Neural progenitor cell (in vitro differentiated cells): ENCODE measurements around the gene DOK5. TPM values are rescaled to one million over a fixed set of nuclear protein-coding genes. Genes with fewer than 3 reads are reported as not detected.

Experiments
- DNase-seq: peaks from one replicate; pipeline ENCODE4 v3.0.0-alpha.2; 2016; ENCODE audit warnings: low spot score
- H2AFZ ChIP-seq: fragments of 200-600 bp; sonication (generic); replicated peaks from 2 replicates; pipeline ENCODE4 v1.6.1; 2016; ENCODE audit warnings: antibody characterized with exemption
- H3F3A ChIP-seq: fragments of 200-600 bp; sonication (generic); 2 replicates; pipeline ENCODE4 v1.6.1; 2016; ENCODE audit warnings: antibody characterized with exemption, low read depth
- H3K27ac ChIP-seq: fragments of 200-600 bp; sonication (generic); 2 replicates; pipeline ENCODE4 v1.5.1; 2016; ENCODE audit warnings: mild to moderate bottlenecking
- H3K27me3 ChIP-seq: fragments of 200-600 bp; sonication (generic); 2 replicates; pipeline ENCODE4 v1.6.1; 2016; ENCODE audit warnings: mild to moderate bottlenecking, moderate library complexity
- H3K36me3 ChIP-seq: fragments of 200-600 bp; sonication (generic); 2 replicates; pipeline ENCODE4 v1.5.1; 2016
- H3K4me1 ChIP-seq: fragments of 200-600 bp; sonication (generic); 2 replicates; pipeline ENCODE4 v1.6.1; 2016; ENCODE audit warnings: mixed run types
- H3K4me2 ChIP-seq: fragments of 200-600 bp; sonication (generic); 2 replicates; pipeline ENCODE4 v1.6.1; 2016
- H3K4me3 ChIP-seq: fragments of 200-600 bp; sonication (generic); 2 replicates; pipeline ENCODE4 v1.5.1; 2016
- H3K79me2 ChIP-seq: fragments of 200-600 bp; sonication (generic); 2 replicates; pipeline ENCODE4 v1.6.1; 2016; ENCODE audit warnings: low read depth
- H3K9ac ChIP-seq: fragments of 200-600 bp; sonication (generic); 2 replicates; pipeline ENCODE4 v1.6.1; 2016
- H3K9me3 ChIP-seq: fragments of 200-600 bp; sonication (generic); 2 replicates; pipeline ENCODE4 v1.5.1; 2016; ENCODE audit warnings: low read depth
- H4K20me1 ChIP-seq: fragments of 200-600 bp; sonication (generic); 2 replicates; pipeline ENCODE4 v1.6.1; 2016; ENCODE audit warnings: low read depth
- H3K27ac Mint-ChIP-seq: 3 replicates; pipeline ENCODE4 v1.8.0; 2021; ENCODE audit warnings: mixed read lengths
- H3K27me3 Mint-ChIP-seq: 2 replicates; pipeline ENCODE4 v1.8.0; 2022; ENCODE audit warnings: low read depth, mild to moderate bottlenecking, inconsistent platforms, moderate library complexity, mixed read lengths; ENCODE audit not compliant: insufficient read depth
- H3K36me3 Mint-ChIP-seq: 3 replicates; pipeline ENCODE4 v1.8.0; 2021; ENCODE audit warnings: mixed read lengths
- H3K4me1 Mint-ChIP-seq: 3 replicates; pipeline ENCODE4 v1.8.0; 2021; ENCODE audit warnings: mixed read lengths
- H3K4me3 Mint-ChIP-seq: 3 replicates; pipeline ENCODE4 v1.8.0; 2021; ENCODE audit warnings: mild to moderate bottlenecking, moderate library complexity, mixed read lengths
- H3K9me3 Mint-ChIP-seq: 3 replicates; pipeline ENCODE4 v1.8.0; 2020; ENCODE audit warnings: mixed read lengths
- CTCF ChIP-seq: fragments of 200-600 bp; sonication (generic); IDR thresholded peaks from 2 replicates; pipeline ENCODE4 v1.5.1; 2017; ENCODE audit warnings: antibody characterized with exemption, mild to moderate bottlenecking
- EZH2 ChIP-seq: fragments of 200-600 bp; sonication (generic); IDR thresholded peaks from 2 replicates; pipeline ENCODE4 v1.6.1; 2017; ENCODE audit warnings: antibody characterized with exemption, mild to moderate bottlenecking, moderate library complexity
- EZH2phosphoT487 ChIP-seq: fragments of 200-600 bp; sonication (generic); IDR thresholded peaks from 2 replicates; pipeline ENCODE4 v1.6.1; 2017; ENCODE audit warnings: antibody characterized with exemption
- total RNA-seq: library from RNA; depleted of rRNA; stranded (reverse); fragments of >200 nt; gene quantifications from 2 replicates; pipeline ENCODE4 v1.2.3, GENCODE V29; 2015; ENCODE audit warnings: low replicate concordance

The DOK5 gene
- 3.0 and 3.1 TPM in 2 replicates for total RNA-seq

- Histone ChIP-seq H3K9me3 (no peaks in the 10 kb centered on the region), H3K4me3 (peak within 1 kb of the TSS; percentile 79), H3K4me1 (peaks cover 20% of the 10 kb centered on the region), H3K9ac (no peak within 1 kb of the TSS), H3K4me2 (peak within 1 kb of the TSS; percentile 95), H2AFZ (peak within 1 kb of the TSS; percentile 97), H3F3A (peaks cover 16% of the 10 kb centered on the region), H3K27ac (no peak within 1 kb of the TSS), H3K79me2 (no peaks in the 10 kb centered on the region), H3K27me3 (peaks cover 49% of the 10 kb centered on the region), H4K20me1 (no peaks in the 10 kb centered on the region), H3K36me3 (no peaks in the 10 kb centered on the region)
- TF ChIP-seq EZH2 = peak; percentile 21
- TF ChIP-seq EZH2phosphoT487 = no peak
- TF ChIP-seq CTCF = no peak
- Mint-ChIP-seq H3K27me3 (no peaks in the 10 kb centered on the region), H3K27ac (peak within 1 kb of the TSS; percentile 33), H3K4me1 (peaks cover 43% of the 10 kb centered on the region), H3K9me3 (peaks cover 4% of the 10 kb centered on the region), H3K36me3 (peaks cover 6% of the 10 kb centered on the region), H3K4me3 (peak within 1 kb of the TSS; percentile 97)
- DNase-seq = peak; percentile 74
These were observed at the start of gene DOK5 for GRCh38 chr20:54475334-54476168. DOK5 (plus strand) TSS chr20:54475593; CDS start chr20:54475947, 354 bp downstream.

GRCh38 chr20:54429364-54429763 lies 46.0 kb upstream of the DOK5 start:
- Mint-ChIP-seq H3K4me3 (peak overlapping the region; percentile 54), H3K27ac (no peak overlapping the region), H3K4me1 (peaks cover 10% of the 10 kb centered on the region), H3K9me3 (peaks cover 15% of the 10 kb centered on the region), H3K27me3 (peaks cover 6% of the 10 kb centered on the region), H3K36me3 (no peaks in the 10 kb centered on the region)
- Histone ChIP-seq H3K36me3 (no peaks in the 10 kb centered on the region), H3K9me3 (peaks cover 12% of the 10 kb centered on the region), H3K27ac (no peak overlapping the region), H3K79me2 (no peaks in the 10 kb centered on the region), H2AFZ (no peak overlapping the region), H4K20me1 (no peaks in the 10 kb centered on the region), H3F3A (peaks cover 5% of the 10 kb centered on the region), H3K27me3 (no peaks in the 10 kb centered on the region), H3K4me2 (no peak overlapping the region), H3K4me3 (no peak overlapping the region), H3K9ac (no peak overlapping the region), H3K4me1 (peaks cover 7% of the 10 kb centered on the region)
- DNase-seq = no peak
- TF ChIP-seq CTCF (no peak), EZH2 (no peak), EZH2phosphoT487 (no peak)

GRCh38 chr20:54431156-54431944 lies 44.0 kb upstream of the DOK5 start:
- no peaks in the 10 kb centered on the region for H3K9me3 ChIP-seq

More at GRCh38 chr20:54431156-54431944, 44.0 kb upstream of the DOK5 start:
- H3K4me1 Mint-ChIP-seq = peaks cover 10% of the 10 kb centered on the region
- Histone ChIP-seq H3K36me3 (no peaks in the 10 kb centered on the region), H3K4me3 (no peak overlapping the region), H3F3A (peaks cover 5% of the 10 kb centered on the region), H3K9ac (no peak overlapping the region), H3K4me1 (peaks cover 7% of the 10 kb centered on the region), H4K20me1 (no peaks in the 10 kb centered on the region), H2AFZ (peak overlapping the region; percentile 64), H3K27ac (no peak overlapping the region), H3K4me2 (no peak overlapping the region), H3K27me3 (no peaks in the 10 kb centered on the region), H3K79me2 (no peaks in the 10 kb centered on the region)
- TF ChIP-seq EZH2phosphoT487 (no peak), CTCF (no peak), EZH2 (no peak)
- H3K27me3 Mint-ChIP-seq = peaks cover 8% of the 10 kb centered on the region
- H3K4me3 Mint-ChIP-seq = no peak overlapping the region
- H3K36me3 Mint-ChIP-seq = no peaks in the 10 kb centered on the region
- no peak for DNase-seq
- H3K9me3 Mint-ChIP-seq = no peaks in the 10 kb centered on the region
- H3K27ac Mint-ChIP-seq = no peak overlapping the region
